Breast epithelium (tissue), 3 donors: ENCODE measurements around the gene ARSK.

Experiments used
- POLR2A ChIP-seq: fragments of 450-650 bp; IDR thresholded peaks from one replicate; pipeline ENCODE4 v1.6.1; 2016; ENCODE audit warnings: antibody characterized with exemption, mild to moderate bottlenecking, moderate library complexity
- TF ChIP-seq, protein P1 (sequence below), 3 donors: fragments of 450-650 bp; IDR thresholded peaks; one replicate each; pipeline ENCODE4 v1.5.1; 2016 to 2017; ENCODE audit warnings: antibody characterized with exemption in 3 of 3, mild to moderate bottlenecking in 3 of 3, moderate library complexity in 3 of 3

DNA sequence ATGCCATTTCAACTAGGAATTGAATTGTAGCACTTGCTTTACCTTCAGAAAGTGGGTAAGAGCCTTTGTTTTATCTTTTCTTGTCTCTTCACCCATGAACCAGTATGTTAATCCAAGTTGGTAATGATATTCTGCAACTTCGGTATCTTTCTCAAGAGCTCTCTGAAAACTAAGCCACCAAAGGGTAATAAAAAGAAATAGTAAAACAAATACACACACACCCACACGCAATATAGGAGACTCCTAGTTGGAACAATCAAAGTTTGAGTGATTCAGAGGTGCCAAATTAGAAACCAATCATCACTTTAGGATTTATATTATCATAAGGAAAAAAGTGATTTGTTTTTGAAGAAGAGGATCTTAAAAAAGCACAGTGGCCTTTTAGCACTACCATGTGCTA, 30.5 kb upstream of the ARSK start:
- TF ChIP-seq, protein P1, sequence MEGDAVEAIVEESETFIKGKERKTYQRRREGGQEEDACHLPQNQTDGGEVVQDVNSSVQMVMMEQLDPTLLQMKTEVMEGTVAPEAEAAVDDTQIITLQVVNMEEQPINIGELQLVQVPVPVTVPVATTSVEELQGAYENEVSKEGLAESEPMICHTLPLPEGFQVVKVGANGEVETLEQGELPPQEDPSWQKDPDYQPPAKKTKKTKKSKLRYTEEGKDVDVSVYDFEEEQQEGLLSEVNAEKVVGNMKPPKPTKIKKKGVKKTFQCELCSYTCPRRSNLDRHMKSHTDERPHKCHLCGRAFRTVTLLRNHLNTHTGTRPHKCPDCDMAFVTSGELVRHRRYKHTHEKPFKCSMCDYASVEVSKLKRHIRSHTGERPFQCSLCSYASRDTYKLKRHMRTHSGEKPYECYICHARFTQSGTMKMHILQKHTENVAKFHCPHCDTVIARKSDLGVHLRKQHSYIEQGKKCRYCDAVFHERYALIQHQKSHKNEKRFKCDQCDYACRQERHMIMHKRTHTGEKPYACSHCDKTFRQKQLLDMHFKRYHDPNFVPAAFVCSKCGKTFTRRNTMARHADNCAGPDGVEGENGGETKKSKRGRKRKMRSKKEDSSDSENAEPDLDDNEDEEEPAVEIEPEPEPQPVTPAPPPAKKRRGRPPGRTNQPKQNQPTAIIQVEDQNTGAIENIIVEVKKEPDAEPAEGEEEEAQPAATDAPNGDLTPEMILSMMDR (IDR thresholded peaks at IDR 0.05) = no peak
- TF ChIP-seq POLR2A = no peak
